ENCODE results near the gene DDX1. TPM values are rescaled to one million over a fixed set of nuclear protein-coding genes. Genes with fewer than 3 reads are reported as not detected.

Gene DDX1
- total and polyA plus RNA-seq, 9 of the 15 experiments (the other 6 are each of a cell fraction or from before 2014, with no cell fraction given) = 116 to 277 (median 232) TPM

DNA sequence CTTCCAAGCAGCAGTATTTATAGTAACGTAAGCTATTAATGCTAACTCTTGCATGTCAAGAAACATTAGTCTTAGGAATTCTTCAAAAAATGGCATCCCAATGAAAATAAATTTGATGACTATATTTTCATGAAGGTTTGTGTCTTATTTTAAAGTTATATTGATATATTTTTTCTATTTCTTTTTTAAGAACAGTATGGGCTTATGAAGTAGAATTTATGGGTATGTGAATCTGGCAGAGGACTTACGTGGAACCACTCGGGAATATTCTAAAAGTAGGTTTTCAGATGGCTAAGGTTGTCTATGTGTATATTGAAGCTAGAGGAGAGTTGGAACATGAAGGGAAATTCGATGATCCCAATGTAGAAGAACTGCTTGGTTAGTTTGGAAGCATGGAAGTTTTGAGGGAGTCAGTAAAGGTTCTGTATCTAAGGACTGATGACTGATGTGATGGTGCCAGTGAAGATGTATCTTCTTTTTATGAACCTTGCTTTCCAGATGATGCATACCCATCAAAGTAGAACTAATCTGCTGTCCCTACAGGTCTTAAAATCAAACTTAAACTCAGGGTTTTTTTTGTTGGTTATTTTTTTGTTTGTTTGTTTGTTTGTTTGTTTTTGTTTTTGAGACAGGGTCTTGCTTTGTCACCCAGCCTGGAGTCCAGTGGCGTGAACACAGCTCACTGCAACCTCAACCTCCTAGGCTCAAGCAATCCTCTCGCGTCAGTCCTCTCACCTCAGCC lies 39.5 kb downstream of the DDX1 start:
- 94% methylated on average over 7 of the region's 7 CpGs for WGBS (ENCODE audit: insufficient coverage, low coverage, missing lambda C conversion rate)
- BruUV-seq (replicated peaks) = no TSS peak
- H3K27me3 ChIP-seq (ENCODE audit: control insufficient read depth in 2 of 2, insufficient read depth in 2 of 2, low read length in 2 of 2) = no peaks in the 10 kb centered on the region
- no peak overlapping the region for H3K4me3 ChIP-seq
- no peaks in the 10 kb centered on the region for H4K20me1 ChIP-seq (replicated peaks; ENCODE audit: control insufficient read depth, insufficient read depth, low read length)
- ChIA-PET CTCF (ENCODE audit: low intra/inter-chr PET ratio) (no interaction called here), POLR2A (interaction anchor here (0.6 to 1.4 kb wide), 4 partner anchors 11 to 129 kb away, joined by 3 to 4 read pairs (median 3); no protein-coding TSS in a partner anchor)
- H3K9me3 ChIP-seq (replicated peaks; ENCODE audit: control insufficient read depth, insufficient read depth, low read depth, low read length) = no peaks in the 10 kb centered on the region
- H3K9me1 ChIP-seq (ENCODE audit: control insufficient read depth, insufficient read depth, low read length) = no peaks in the 10 kb centered on the region
- TF ChIP-seq HSF4 (CRISPR knock-in tag; IDR thresholded peaks at IDR 0.05; ENCODE audit: borderline replicate concordance) (no peak), TEAD2 (tag; IDR thresholded peaks at IDR 0.05) (no peak), CEBPB (tag; IDR thresholded peaks at IDR 0.05) (no peak), E2F8 (IDR thresholded peaks at IDR 0.05; ENCODE audit: low read depth, partially characterized antibody) (no peak)
- TF ChIP-seq, protein P1, sequence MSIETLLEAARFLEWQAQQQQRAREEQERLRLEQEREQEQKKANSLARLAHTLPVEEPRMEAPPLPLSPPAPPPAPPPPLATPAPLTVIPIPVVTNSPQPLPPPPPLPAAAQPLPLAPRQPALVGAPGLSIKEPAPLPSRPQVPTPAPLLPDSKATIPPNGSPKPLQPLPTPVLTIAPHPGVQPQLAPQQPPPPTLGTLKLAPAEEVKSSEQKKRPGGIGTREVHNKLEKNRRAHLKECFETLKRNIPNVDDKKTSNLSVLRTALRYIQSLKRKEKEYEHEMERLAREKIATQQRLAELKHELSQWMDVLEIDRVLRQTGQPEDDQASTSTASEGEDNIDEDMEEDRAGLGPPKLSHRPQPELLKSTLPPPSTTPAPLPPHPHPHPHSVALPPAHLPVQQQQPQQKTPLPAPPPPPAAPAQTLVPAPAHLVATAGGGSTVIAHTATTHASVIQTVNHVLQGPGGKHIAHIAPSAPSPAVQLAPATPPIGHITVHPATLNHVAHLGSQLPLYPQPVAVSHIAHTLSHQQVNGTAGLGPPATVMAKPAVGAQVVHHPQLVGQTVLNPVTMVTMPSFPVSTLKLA (conservative IDR thresholded peaks at IDR 0.05) = no peak
- no peak overlapping the region for H3K4me2 ChIP-seq (ENCODE audit: insufficient read depth, low read length)
- intact Hi-C loops (cut with micrococcal nuclease) = loop anchor here (10.0 kb wide), 1 partner anchor 884 kb away; no protein-coding TSS in a partner anchor
- FAIRE-seq = no peak
- no peaks in the 10 kb centered on the region for H3K79me2 ChIP-seq (ENCODE audit: control insufficient read depth, insufficient read depth, low read length)
- H3K36me3 ChIP-seq (ENCODE audit: control insufficient read depth, insufficient read depth, low read length) = peaks cover 99% of the 10 kb centered on the region
- no peak for DNase-seq (ENCODE audit: extremely low read depth in 1 of 4, low spot score in 3 of 4)
- H3K9ac ChIP-seq (ENCODE audit: insufficient read depth in 1 of 2, low read depth in 2 of 2, low read length in 2 of 2) = no peak overlapping the region
- in situ Hi-C loops (cut with MboI) = no loop called here
- H3K4me1 ChIP-seq (replicated peaks in 1 of 2; ENCODE audit: control insufficient read depth in 2 of 2, insufficient read depth in 2 of 2, low read length in 2 of 2) = no peaks in the 10 kb centered on the region
- no peak overlapping the region for H2AFZ ChIP-seq (ENCODE audit: low read depth, low read length)
- no peak overlapping the region for H3K27ac ChIP-seq (ENCODE audit: extremely low read depth, low read depth, low read length)
- ATAC-seq = no peak

Measured in K562 (cell line).